Uterus (tissue), 2 donors: ENCODE results near the gene HOXD4.

Experiments used
- POLR2A ChIP-seq, 2 donors: fragments of 450-650 bp; IDR thresholded peaks; one replicate each; pipeline ENCODE4 v1.6.1; 2016; ENCODE audit warnings: antibody characterized with exemption in 2 of 2, mild to moderate bottlenecking in 1 of 2, moderate library complexity in 1 of 2
- TF ChIP-seq, protein P1 (sequence below), 4 experiments: fragments of 200-600 bp in 2 of 4; fragments of 450-650 bp in 2 of 4; sonication (generic) in 2 of 4; IDR thresholded peaks; one replicate each; pipeline ENCODE4 v1.5.1; 2016 to 2019; ENCODE audit warnings: antibody characterized with exemption in 4 of 4, mild to moderate bottlenecking in 2 of 4, moderate library complexity in 1 of 4

DNA sequence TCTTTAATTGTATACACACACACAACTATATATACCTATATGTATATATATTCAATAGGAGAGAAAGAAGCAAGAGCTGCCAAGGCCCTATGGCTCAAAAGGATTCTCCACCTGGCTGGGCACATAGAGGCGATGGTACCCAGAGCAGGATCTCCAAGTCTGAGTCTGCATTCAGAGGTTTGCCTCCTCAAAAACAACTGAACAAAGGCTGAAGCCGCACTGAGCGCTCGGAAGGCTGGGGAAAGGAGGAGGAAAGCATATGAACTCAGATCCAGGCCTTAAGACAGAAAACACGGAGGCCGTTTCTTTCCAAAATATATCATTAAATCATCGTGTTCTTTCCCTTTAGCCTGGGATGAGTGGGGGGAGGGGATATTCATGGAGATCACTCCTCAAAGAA, 48.2 kb upstream of the HOXD4 start:
- TF ChIP-seq, protein P1, sequence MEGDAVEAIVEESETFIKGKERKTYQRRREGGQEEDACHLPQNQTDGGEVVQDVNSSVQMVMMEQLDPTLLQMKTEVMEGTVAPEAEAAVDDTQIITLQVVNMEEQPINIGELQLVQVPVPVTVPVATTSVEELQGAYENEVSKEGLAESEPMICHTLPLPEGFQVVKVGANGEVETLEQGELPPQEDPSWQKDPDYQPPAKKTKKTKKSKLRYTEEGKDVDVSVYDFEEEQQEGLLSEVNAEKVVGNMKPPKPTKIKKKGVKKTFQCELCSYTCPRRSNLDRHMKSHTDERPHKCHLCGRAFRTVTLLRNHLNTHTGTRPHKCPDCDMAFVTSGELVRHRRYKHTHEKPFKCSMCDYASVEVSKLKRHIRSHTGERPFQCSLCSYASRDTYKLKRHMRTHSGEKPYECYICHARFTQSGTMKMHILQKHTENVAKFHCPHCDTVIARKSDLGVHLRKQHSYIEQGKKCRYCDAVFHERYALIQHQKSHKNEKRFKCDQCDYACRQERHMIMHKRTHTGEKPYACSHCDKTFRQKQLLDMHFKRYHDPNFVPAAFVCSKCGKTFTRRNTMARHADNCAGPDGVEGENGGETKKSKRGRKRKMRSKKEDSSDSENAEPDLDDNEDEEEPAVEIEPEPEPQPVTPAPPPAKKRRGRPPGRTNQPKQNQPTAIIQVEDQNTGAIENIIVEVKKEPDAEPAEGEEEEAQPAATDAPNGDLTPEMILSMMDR (IDR thresholded peaks at IDR 0.05): no peak
- TF ChIP-seq POLR2A (IDR thresholded peaks at IDR 0.05): no peak
